ENCODE data around the gene MERTK. TPM values are rescaled to one million over a fixed set of nuclear protein-coding genes. Genes with fewer than 3 reads are reported as not detected.
"Not testable (repeated sequence)": the region's sequence is repeated elsewhere in the genome, so short reads cannot be mapped to it uniquely, and the experiment has no call there.

MERTK gene
- total and polyA plus RNA-seq, 2 donors (not counting 1 experiment from before 2014, with no cell fraction given), result 0.34 to 6.6 TPM

DNA sequence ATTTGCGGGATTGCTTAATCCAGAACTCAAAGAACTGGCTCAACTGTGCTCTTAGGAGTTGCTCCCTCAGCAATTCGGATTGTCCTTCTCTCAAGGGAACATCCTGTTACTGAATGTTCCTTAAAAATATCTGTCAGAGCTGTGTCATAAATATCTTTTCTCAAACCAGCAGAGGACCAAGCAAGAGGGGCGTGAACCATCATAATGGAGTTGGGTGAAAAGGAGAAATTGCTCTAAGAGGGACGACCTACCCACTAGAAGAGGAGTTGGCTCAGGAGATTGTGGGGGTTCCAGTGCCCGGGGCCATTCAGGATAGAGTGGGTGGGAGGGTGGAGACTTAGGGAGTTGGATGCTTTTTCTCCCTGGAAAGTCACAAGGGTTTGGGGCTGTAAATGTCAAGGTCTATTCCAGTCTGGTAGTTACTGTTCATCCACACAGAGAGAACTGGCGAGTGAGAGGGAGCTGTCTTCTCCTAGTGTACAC is 59.5 kb downstream of the MERTK start:
- Histone ChIP-seq H3K36me3 (ENCODE audit: control insufficient read depth, insufficient read depth, low read length) (no peaks in the 10 kb centered on the region), H3K27ac (ENCODE audit: insufficient read depth, low read length) (no peak overlapping the region), H3K9ac (ENCODE audit: insufficient read depth, low read length) (no peak overlapping the region), H4K20me1 (ENCODE audit: control insufficient read depth, extremely low read depth, insufficient read depth, low read length) (no peaks in the 10 kb centered on the region), H3K79me2 (ENCODE audit: control insufficient read depth, insufficient read depth, low read length) (no peaks in the 10 kb centered on the region), H2AFZ (ENCODE audit: low read length) (no peak overlapping the region), H3K4me2 (ENCODE audit: extremely low read depth, insufficient read depth, low read length) (no peak overlapping the region), H3K27me3 (ENCODE audit: control insufficient read depth, insufficient read depth, low read length) (peaks cover 4% of the 10 kb centered on the region), H3K9me3 (ENCODE audit: control insufficient read depth, insufficient read depth, low read depth, low read length) (no peaks in the 10 kb centered on the region), H3K4me3 (replicated peaks in 1 of 4; ENCODE audit: control extremely low read depth in 1 of 4, insufficient read depth in 1 of 4, low read depth in 3 of 4, low read length in 4 of 4) (no peak overlapping the region), H3K4me1 (ENCODE audit: control insufficient read depth, extremely low read depth, insufficient read depth, low read length) (no peaks in the 10 kb centered on the region)
- DNase-seq (ENCODE audit: low read depth in 2 of 2), result no peak
- no peak for TF ChIP-seq EZH2 (IDR thresholded peaks at IDR 0.05; ENCODE audit: low read length, missing control alignments)
- TF ChIP-seq, protein P1, sequence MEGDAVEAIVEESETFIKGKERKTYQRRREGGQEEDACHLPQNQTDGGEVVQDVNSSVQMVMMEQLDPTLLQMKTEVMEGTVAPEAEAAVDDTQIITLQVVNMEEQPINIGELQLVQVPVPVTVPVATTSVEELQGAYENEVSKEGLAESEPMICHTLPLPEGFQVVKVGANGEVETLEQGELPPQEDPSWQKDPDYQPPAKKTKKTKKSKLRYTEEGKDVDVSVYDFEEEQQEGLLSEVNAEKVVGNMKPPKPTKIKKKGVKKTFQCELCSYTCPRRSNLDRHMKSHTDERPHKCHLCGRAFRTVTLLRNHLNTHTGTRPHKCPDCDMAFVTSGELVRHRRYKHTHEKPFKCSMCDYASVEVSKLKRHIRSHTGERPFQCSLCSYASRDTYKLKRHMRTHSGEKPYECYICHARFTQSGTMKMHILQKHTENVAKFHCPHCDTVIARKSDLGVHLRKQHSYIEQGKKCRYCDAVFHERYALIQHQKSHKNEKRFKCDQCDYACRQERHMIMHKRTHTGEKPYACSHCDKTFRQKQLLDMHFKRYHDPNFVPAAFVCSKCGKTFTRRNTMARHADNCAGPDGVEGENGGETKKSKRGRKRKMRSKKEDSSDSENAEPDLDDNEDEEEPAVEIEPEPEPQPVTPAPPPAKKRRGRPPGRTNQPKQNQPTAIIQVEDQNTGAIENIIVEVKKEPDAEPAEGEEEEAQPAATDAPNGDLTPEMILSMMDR (conservative IDR thresholded peaks at IDR 0.05 in 1 of 2, IDR thresholded peaks at IDR 0.05 in 1 of 2; ENCODE audit: low read depth in 1 of 2, low read length in 2 of 2), result no peak

- Histone ChIP-seq H3K4me3 (replicated peaks in 1 of 4; ENCODE audit: control extremely low read depth in 1 of 4, insufficient read depth in 1 of 4, low read depth in 3 of 4, low read length in 4 of 4) (no peak overlapping the region), H3K36me3 (ENCODE audit: control insufficient read depth, insufficient read depth, low read length) (no peaks in the 10 kb centered on the region), H3K4me1 (ENCODE audit: control insufficient read depth, extremely low read depth, insufficient read depth, low read length) (no peaks in the 10 kb centered on the region), H3K79me2 (ENCODE audit: control insufficient read depth, insufficient read depth, low read length) (no peaks in the 10 kb centered on the region), H4K20me1 (ENCODE audit: control insufficient read depth, extremely low read depth, insufficient read depth, low read length) (no peaks in the 10 kb centered on the region), H2AFZ (ENCODE audit: low read length) (no peak overlapping the region), H3K9ac (ENCODE audit: insufficient read depth, low read length) (no peak overlapping the region), H3K27ac (ENCODE audit: insufficient read depth, low read length) (no peak overlapping the region), H3K4me2 (ENCODE audit: extremely low read depth, insufficient read depth, low read length) (no peak overlapping the region), H3K27me3 (ENCODE audit: control insufficient read depth, insufficient read depth, low read length) (peaks cover 4% of the 10 kb centered on the region), H3K9me3 (ENCODE audit: control insufficient read depth, insufficient read depth, low read depth, low read length) (no peaks in the 10 kb centered on the region)
- TF ChIP-seq, protein P1 (conservative IDR thresholded peaks at IDR 0.05 in 1 of 2, IDR thresholded peaks at IDR 0.05 in 1 of 2; ENCODE audit: low read depth in 1 of 2, low read length in 2 of 2), result peak in 1 of 2 donors; percentile 19
- no peak for TF ChIP-seq EZH2 (IDR thresholded peaks at IDR 0.05; ENCODE audit: low read length, missing control alignments)
- no peak for DNase-seq (ENCODE audit: low read depth in 2 of 2)
Observed at GRCh38 chr2:111958901-111959300, 60.5 kb downstream of the MERTK start.

DNA sequence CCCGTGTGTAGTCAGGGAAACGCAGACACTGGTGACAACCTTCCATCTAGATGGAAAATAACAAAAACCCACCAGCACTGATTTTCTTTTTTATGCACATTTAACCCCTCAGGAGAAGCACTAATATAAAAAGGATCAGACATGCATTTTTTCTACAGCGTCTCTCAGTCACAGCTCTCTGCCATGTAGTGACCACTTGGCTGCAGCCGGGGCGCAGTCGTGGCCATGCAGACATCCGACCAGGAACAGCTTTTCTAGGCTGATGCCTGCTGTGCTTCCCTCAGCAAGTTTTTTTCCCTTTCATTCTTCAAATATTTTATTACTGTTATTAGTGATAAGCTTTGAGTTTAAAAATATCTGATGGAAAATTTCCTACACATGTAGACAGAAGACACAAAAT is 63.3 kb downstream of the MERTK start:
- peaks cover 7% of the 10 kb centered on the region for H3K27me3 ChIP-seq (ENCODE audit: control insufficient read depth, insufficient read depth, low read length)
- H4K20me1 ChIP-seq (ENCODE audit: control insufficient read depth, extremely low read depth, insufficient read depth, low read length), result no peaks in the 10 kb centered on the region
- no peak overlapping the region for H3K9ac ChIP-seq (ENCODE audit: insufficient read depth, low read length)
- H3K4me3 ChIP-seq (replicated peaks in 1 of 4; ENCODE audit: control extremely low read depth in 1 of 4, insufficient read depth in 1 of 4, low read depth in 3 of 4, low read length in 4 of 4), result no peak overlapping the region
- no peaks in the 10 kb centered on the region for H3K36me3 ChIP-seq (ENCODE audit: control insufficient read depth, insufficient read depth, low read length)
- DNase-seq (ENCODE audit: low read depth in 2 of 2), result no peak
- no peak overlapping the region for H2AFZ ChIP-seq (ENCODE audit: low read length)
- H3K4me2 ChIP-seq (ENCODE audit: extremely low read depth, insufficient read depth, low read length), result no peak overlapping the region
- no peaks in the 10 kb centered on the region for H3K9me3 ChIP-seq (ENCODE audit: control insufficient read depth, insufficient read depth, low read depth, low read length)
- H3K4me1 ChIP-seq (ENCODE audit: control insufficient read depth, extremely low read depth, insufficient read depth, low read length), result no peaks in the 10 kb centered on the region
- TF ChIP-seq, protein P1 (conservative IDR thresholded peaks at IDR 0.05 in 1 of 2, IDR thresholded peaks at IDR 0.05 in 1 of 2; ENCODE audit: low read depth in 1 of 2, low read length in 2 of 2), result no peak
- no peak for TF ChIP-seq EZH2 (IDR thresholded peaks at IDR 0.05; ENCODE audit: low read length, missing control alignments)
- no peaks in the 10 kb centered on the region for H3K79me2 ChIP-seq (ENCODE audit: control insufficient read depth, insufficient read depth, low read length)
- H3K27ac ChIP-seq (ENCODE audit: insufficient read depth, low read length), result no peak overlapping the region

- not testable (repeated sequence) for H3K9ac ChIP-seq (ENCODE audit: insufficient read depth, low read length); H3K27ac ChIP-seq (ENCODE audit: insufficient read depth, low read length); H3K27me3 ChIP-seq (ENCODE audit: control insufficient read depth, insufficient read depth, low read length)
Observed at GRCh38 chr2:111963086-111963485, 64.7 kb downstream of the MERTK start.

DNA sequence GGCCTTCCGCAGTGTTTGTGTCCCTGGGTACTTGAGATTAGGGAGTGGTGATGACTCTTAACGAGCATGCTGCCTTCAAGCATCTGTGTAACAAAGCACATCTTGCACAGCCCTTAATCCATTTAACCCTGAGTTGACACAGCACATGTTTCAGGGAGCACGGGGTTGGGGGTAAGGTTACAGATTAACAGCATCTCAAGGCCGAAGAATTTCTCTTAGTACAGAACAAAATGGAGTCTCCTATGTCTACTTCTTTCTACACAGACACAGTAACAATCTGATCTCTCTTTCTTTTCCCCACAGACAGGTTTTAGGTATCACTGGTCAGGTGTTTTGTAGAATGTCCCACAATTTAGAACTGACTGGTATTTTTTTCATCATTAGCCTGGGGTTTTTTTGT is 65.1 kb downstream of the MERTK start:
- not testable (repeated sequence) for H3K9me3 ChIP-seq (ENCODE audit: control insufficient read depth, insufficient read depth, low read depth, low read length); H4K20me1 ChIP-seq (ENCODE audit: control insufficient read depth, extremely low read depth, insufficient read depth, low read length); H3K36me3 ChIP-seq (ENCODE audit: control insufficient read depth, insufficient read depth, low read length); H2AFZ ChIP-seq (ENCODE audit: low read length); H3K4me1 ChIP-seq (ENCODE audit: control insufficient read depth, extremely low read depth, insufficient read depth, low read length); DNase-seq (ENCODE audit: low read depth in 2 of 2); H3K27me3 ChIP-seq (ENCODE audit: control insufficient read depth, insufficient read depth, low read length); H3K79me2 ChIP-seq (ENCODE audit: control insufficient read depth, insufficient read depth, low read length); H3K4me3 ChIP-seq (replicated peaks in 1 of 4; ENCODE audit: control extremely low read depth in 1 of 4, insufficient read depth in 1 of 4, low read depth in 3 of 4, low read length in 4 of 4); H3K4me2 ChIP-seq (ENCODE audit: extremely low read depth, insufficient read depth, low read length); H3K27ac ChIP-seq (ENCODE audit: insufficient read depth, low read length); H3K9ac ChIP-seq (ENCODE audit: insufficient read depth, low read length)

More at GRCh38 chr2:111963086-111963485, 64.7 kb downstream of the MERTK start:
- not testable (repeated sequence) for H3K9me3 ChIP-seq (ENCODE audit: control insufficient read depth, insufficient read depth, low read depth, low read length); H2AFZ ChIP-seq (ENCODE audit: low read length); H4K20me1 ChIP-seq (ENCODE audit: control insufficient read depth, extremely low read depth, insufficient read depth, low read length); H3K4me3 ChIP-seq (replicated peaks in 1 of 4; ENCODE audit: control extremely low read depth in 1 of 4, insufficient read depth in 1 of 4, low read depth in 3 of 4, low read length in 4 of 4); H3K4me1 ChIP-seq (ENCODE audit: control insufficient read depth, extremely low read depth, insufficient read depth, low read length); H3K4me2 ChIP-seq (ENCODE audit: extremely low read depth, insufficient read depth, low read length); H3K79me2 ChIP-seq (ENCODE audit: control insufficient read depth, insufficient read depth, low read length); DNase-seq (ENCODE audit: low read depth in 2 of 2); H3K36me3 ChIP-seq (ENCODE audit: control insufficient read depth, insufficient read depth, low read length)
